ENCODE data around the gene IFI27.

Gene IFI27

GRCh38 chr14:94158239-94158883 is 47.8 kb downstream of the IFI27 start:
- no peak for DNase-seq

GRCh38 chr14:94161058-94161457 is 50.5 kb downstream of the IFI27 start:
- DNase-seq: no peak

- no peak for DNase-seq
Observed at GRCh38 chr14:94161981-94162380, 51.4 kb downstream of the IFI27 start.

GRCh38 chr14:94162466-94162865 is 51.9 kb downstream of the IFI27 start:
- DNase-seq: no peak

- no peak for DNase-seq
Observed at GRCh38 chr14:94163796-94164195, 53.3 kb downstream of the IFI27 start.

GRCh38 chr14:94164685-94165431 is 54.3 kb downstream of the IFI27 start:
- DNase-seq: no peak

GRCh38 chr14:94165744-94166143 is 55.2 kb downstream of the IFI27 start:
- no peak for DNase-seq
